Hepatocyte (in vitro differentiated cells): ENCODE measurements around the gene CMTM4. TPM values are rescaled to one million over a fixed set of nuclear protein-coding genes. Genes with fewer than 3 reads are reported as not detected.

Source experiments
- DNase-seq: peaks from one replicate; pipeline ENCODE4 v3.0.0-alpha.2; 2016; ENCODE audit warnings: low spot score
- H2AFZ ChIP-seq: fragments of 200-600 bp; sonication (generic); 2 replicates; pipeline ENCODE4 v1.6.0; 2016; ENCODE audit warnings: antibody characterized with exemption, mild to moderate bottlenecking
- H3K27ac ChIP-seq: fragments of 200-600 bp; sonication (generic); 2 replicates; pipeline ENCODE4 v1.5.1; 2016; ENCODE audit warnings: mild to moderate bottlenecking
- H3K27me3 ChIP-seq: fragments of 200-600 bp; sonication (generic); 2 replicates; pipeline ENCODE4 v1.6.1; 2016
- H3K36me3 ChIP-seq: fragments of 200-600 bp; sonication (generic); replicated peaks from 2 replicates; pipeline ENCODE4 v1.5.1; 2016; ENCODE audit warnings: low read depth; ENCODE audit not compliant: insufficient read depth
- H3K4me1 ChIP-seq: fragments of 200-600 bp; sonication (generic); 2 replicates; pipeline ENCODE4 v1.5.1; 2016; ENCODE audit warnings: mild to moderate bottlenecking, moderate library complexity; ENCODE audit not compliant: insufficient read depth
- H3K4me2 ChIP-seq: fragments of 200-600 bp; sonication (generic); 2 replicates; pipeline ENCODE4 v1.6.0; 2016
- H3K4me3 ChIP-seq: fragments of 200-600 bp; sonication (generic); 2 replicates; pipeline ENCODE4 v1.5.1; 2016; ENCODE audit warnings: mild to moderate bottlenecking
- H3K79me2 ChIP-seq: fragments of 200-600 bp; sonication (generic); 2 replicates; pipeline ENCODE4 v1.6.0; 2017; ENCODE audit warnings: mild to moderate bottlenecking
- H3K9me2 ChIP-seq: fragments of 200-600 bp; sonication (generic); replicated peaks from 2 replicates; pipeline ENCODE4 v1.6.0; 2017; ENCODE audit warnings: mild to moderate bottlenecking; ENCODE audit not compliant: insufficient read depth
- H3K9me3 ChIP-seq: fragments of 200-600 bp; sonication (generic); 2 replicates; pipeline ENCODE4 v1.5.1; 2016; ENCODE audit warnings: low read depth, mild to moderate bottlenecking
- H4K20me1 ChIP-seq: fragments of 200-600 bp; sonication (generic); 2 replicates; pipeline ENCODE4 v1.6.0; 2016; ENCODE audit warnings: mild to moderate bottlenecking; ENCODE audit not compliant: insufficient read depth, poor library complexity, severe bottlenecking
- CTCF ChIP-seq: fragments of 200-600 bp; sonication (generic); IDR thresholded peaks from 2 replicates; pipeline ENCODE4 v1.5.1; 2016; ENCODE audit warnings: antibody characterized with exemption, mild to moderate bottlenecking; ENCODE audit not compliant: poor library complexity
- EZH2 ChIP-seq: fragments of 200-600 bp; sonication (generic); IDR thresholded peaks from 2 replicates; pipeline ENCODE4 v1.6.1; 2016; ENCODE audit warnings: antibody characterized with exemption, mild to moderate bottlenecking, borderline replicate concordance
- EZH2phosphoT487 ChIP-seq: fragments of 200-600 bp; sonication (generic); IDR thresholded peaks from one replicate; pipeline ENCODE4 v1.6.1; 2018; ENCODE audit warnings: antibody characterized with exemption, mild to moderate bottlenecking, low read depth, moderate library complexity; ENCODE audit not compliant: unreplicated experiment, severe bottlenecking
- WGBS: methylation state at CpG from one replicate; pipeline ENCODE4 v1.1.6; 2016; ENCODE audit warnings: low lambda C conversion rate; ENCODE audit errors: missing lambda C conversion rate; 5-methylcytosine and 5-hydroxymethylcytosine counted together
- polyA plus RNA-seq: library from polyadenylated mRNA; unstranded; fragments of >200 nt; fragmentation: Nextera tagmentation; extraction: Ambion mirVana; gene quantifications from 2 replicates; pipeline ENCODE4 v1.2.1, GENCODE V29; 2016
- total RNA-seq: library from RNA; depleted of rRNA; stranded (reverse); fragments of >200 nt; gene quantifications from 2 replicates; pipeline ENCODE4 v1.2.3, GENCODE V29; 2014

Gene CMTM4
- total and polyA plus RNA-seq, 2 experiments from 2014 or later, result 19.2 to 77.9 TPM

DNA sequence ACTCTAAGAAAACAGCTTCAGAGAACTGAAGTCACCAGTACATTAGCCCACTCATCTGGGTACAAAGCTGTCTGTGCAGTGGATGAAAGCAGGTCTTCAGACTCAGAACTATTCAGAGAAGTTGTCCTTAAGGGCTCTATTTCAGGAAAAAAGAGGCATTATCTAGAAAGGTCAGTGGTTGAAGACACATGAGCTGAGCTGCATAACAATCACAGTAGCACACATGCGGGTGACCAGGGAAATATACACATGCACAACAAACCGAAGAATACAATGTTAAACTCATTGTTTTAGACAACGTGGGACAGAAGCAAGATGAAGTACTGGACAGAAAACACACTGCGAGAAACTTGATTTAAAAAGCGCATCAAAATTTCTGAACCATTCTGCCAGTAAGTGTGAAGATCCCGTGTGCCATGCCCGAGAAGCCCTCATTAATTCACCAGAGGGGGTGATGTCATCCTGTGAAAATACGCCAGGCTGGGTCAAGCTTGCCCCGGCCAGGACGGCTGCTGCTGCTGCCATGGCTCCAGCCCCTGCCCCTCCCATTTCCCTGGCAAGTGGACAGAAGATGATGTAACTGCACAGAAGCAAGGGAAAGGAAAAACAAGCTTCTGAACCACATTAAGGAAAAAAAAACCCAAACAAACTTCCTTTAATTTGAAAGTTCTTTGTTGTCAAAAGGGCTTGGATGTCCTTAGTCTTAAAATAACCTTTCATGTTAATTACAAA lies 44.8 kb upstream of the CMTM4 start:
- Histone ChIP-seq H3K27me3 (no peaks in the 10 kb centered on the region), H3K9me2 (no peaks in the 10 kb centered on the region), H3K27ac (peak overlapping the region; percentile 82), H3K4me3 (no peak overlapping the region), H4K20me1 (peaks cover 34% of the 10 kb centered on the region), H3K4me2 (peak overlapping the region; percentile 48), H3K4me1 (peaks cover 17% of the 10 kb centered on the region), H2AFZ (no peak overlapping the region), H3K79me2 (peaks cover 92% of the 10 kb centered on the region), H3K9me3 (no peaks in the 10 kb centered on the region), H3K36me3 (no peaks in the 10 kb centered on the region)
- peak; percentile 76 for DNase-seq
- TF ChIP-seq CTCF, result no peak
- TF ChIP-seq EZH2phosphoT487, result no peak
- no peak for TF ChIP-seq EZH2
- 65% methylated on average over 10 of the region's 10 CpGs for WGBS

GRCh38 chr16:66740533-66740932 lies 44.0 kb upstream of the CMTM4 start:
- no peak for TF ChIP-seq CTCF
- Histone ChIP-seq H3K9me3 (no peaks in the 10 kb centered on the region), H3K27me3 (no peaks in the 10 kb centered on the region), H3K4me3 (no peak overlapping the region), H3K36me3 (no peaks in the 10 kb centered on the region), H2AFZ (no peak overlapping the region), H3K79me2 (peaks cover 90% of the 10 kb centered on the region), H3K4me2 (peak overlapping the region; percentile 15), H4K20me1 (peaks cover 33% of the 10 kb centered on the region), H3K27ac (peak overlapping the region; percentile 82), H3K4me1 (peaks cover 17% of the 10 kb centered on the region), H3K9me2 (no peaks in the 10 kb centered on the region)
- WGBS, result 79% methylated on average over 2 of the region's 2 CpGs
- DNase-seq, result peak; percentile 50

- no peaks in the 10 kb centered on the region for H3K27me3 ChIP-seq
- H3K4me3 ChIP-seq, result no peak overlapping the region
- H3K4me1 ChIP-seq, result peaks cover 17% of the 10 kb centered on the region
- H4K20me1 ChIP-seq, result peaks cover 30% of the 10 kb centered on the region
- H2AFZ ChIP-seq, result no peak overlapping the region
- H3K9me2 ChIP-seq, result no peaks in the 10 kb centered on the region
- no peak for TF ChIP-seq EZH2phosphoT487
- TF ChIP-seq CTCF, result peak; percentile 59
- H3K4me2 ChIP-seq, result peak overlapping the region; percentile 15
- 51% methylated on average over 2 of the region's 2 CpGs for WGBS
- peak overlapping the region; percentile 82 for H3K27ac ChIP-seq
- no peaks in the 10 kb centered on the region for H3K36me3 ChIP-seq
- H3K79me2 ChIP-seq, result peaks cover 88% of the 10 kb centered on the region
- no peaks in the 10 kb centered on the region for H3K9me3 ChIP-seq
- DNase-seq, result peak; percentile 41
These were observed 43.5 kb upstream of the CMTM4 start for GRCh38 chr16:66740010-66740409.
